ENCODE measurements around the gene MB.

MB gene

GRCh38 chr22:35634015-35634414, 16.9 kb upstream of the MB start:
- no peaks in the 10 kb centered on the region for H3K36me3 Mint-ChIP-seq (ENCODE audit: low read depth)
- DNase-seq: no peak
- H3K27ac Mint-ChIP-seq: no peak overlapping the region
- H3K27me3 Mint-ChIP-seq (ENCODE audit: low read depth, poor library complexity): peaks cover 20% of the 10 kb centered on the region
- TF ChIP-seq, protein P1, sequence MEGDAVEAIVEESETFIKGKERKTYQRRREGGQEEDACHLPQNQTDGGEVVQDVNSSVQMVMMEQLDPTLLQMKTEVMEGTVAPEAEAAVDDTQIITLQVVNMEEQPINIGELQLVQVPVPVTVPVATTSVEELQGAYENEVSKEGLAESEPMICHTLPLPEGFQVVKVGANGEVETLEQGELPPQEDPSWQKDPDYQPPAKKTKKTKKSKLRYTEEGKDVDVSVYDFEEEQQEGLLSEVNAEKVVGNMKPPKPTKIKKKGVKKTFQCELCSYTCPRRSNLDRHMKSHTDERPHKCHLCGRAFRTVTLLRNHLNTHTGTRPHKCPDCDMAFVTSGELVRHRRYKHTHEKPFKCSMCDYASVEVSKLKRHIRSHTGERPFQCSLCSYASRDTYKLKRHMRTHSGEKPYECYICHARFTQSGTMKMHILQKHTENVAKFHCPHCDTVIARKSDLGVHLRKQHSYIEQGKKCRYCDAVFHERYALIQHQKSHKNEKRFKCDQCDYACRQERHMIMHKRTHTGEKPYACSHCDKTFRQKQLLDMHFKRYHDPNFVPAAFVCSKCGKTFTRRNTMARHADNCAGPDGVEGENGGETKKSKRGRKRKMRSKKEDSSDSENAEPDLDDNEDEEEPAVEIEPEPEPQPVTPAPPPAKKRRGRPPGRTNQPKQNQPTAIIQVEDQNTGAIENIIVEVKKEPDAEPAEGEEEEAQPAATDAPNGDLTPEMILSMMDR (IDR thresholded peaks at IDR 0.05): no peak
- no peak overlapping the region for H3K4me3 Mint-ChIP-seq
- peaks cover 39% of the 10 kb centered on the region for H3K4me1 Mint-ChIP-seq
- H3K9me3 Mint-ChIP-seq: peaks cover 4% of the 10 kb centered on the region

DNA sequence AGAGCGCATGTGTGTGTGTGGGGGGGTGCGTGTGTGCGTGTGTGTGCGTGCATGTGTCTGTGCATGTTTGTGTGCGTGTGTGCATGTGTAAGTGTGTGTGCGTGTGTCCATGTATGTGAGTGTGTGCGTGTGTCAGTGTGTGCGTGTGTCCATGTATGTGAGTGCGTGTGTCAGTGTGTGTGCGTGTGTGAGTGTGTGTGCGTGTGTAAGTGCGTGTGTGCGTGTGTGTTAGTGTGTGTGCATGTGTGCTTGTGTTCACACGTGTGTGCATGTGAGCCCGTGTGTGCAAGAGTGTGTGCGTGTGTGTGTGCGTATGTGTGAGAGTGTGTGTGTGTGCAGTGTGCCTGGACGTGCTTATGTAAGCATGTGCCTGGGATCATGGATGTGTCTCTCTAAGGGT, 16.4 kb upstream of the MB start:
- no peaks in the 10 kb centered on the region for H3K36me3 Mint-ChIP-seq (ENCODE audit: low read depth)
- H3K27me3 Mint-ChIP-seq (ENCODE audit: low read depth, poor library complexity): peaks cover 19% of the 10 kb centered on the region
- DNase-seq: no peak
- no peak overlapping the region for H3K4me3 Mint-ChIP-seq
- H3K9me3 Mint-ChIP-seq: peaks cover 5% of the 10 kb centered on the region
- peaks cover 35% of the 10 kb centered on the region for H3K4me1 Mint-ChIP-seq
- TF ChIP-seq, protein P1 (IDR thresholded peaks at IDR 0.05): no peak
- no peak overlapping the region for H3K27ac Mint-ChIP-seq

DNA sequence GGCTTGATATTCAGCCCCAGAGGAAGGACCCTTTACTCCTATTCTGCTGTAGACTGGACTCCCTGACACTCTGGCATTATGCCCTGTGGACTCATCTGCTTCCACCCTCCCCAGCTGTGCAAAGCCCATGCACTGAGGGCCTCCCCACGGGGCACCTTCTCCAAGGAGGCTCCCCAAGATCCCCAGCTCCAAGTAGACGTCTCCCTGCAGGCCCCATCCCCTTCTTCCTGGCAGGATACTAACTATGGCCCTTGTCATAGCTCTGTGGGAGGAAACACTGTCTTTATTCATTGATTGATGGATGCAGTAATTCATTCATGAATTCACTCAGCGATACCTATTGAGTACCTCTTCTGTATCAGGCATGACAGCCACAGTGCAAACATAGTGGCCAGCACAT, 15.8 kb upstream of the MB start:
- TF ChIP-seq, protein P1 (IDR thresholded peaks at IDR 0.05): no peak
- H3K27me3 Mint-ChIP-seq (ENCODE audit: low read depth, poor library complexity): peaks cover 20% of the 10 kb centered on the region
- H3K27ac Mint-ChIP-seq: no peak overlapping the region
- H3K4me1 Mint-ChIP-seq: peaks cover 29% of the 10 kb centered on the region
- peaks cover 7% of the 10 kb centered on the region for H3K9me3 Mint-ChIP-seq
- no peak for DNase-seq
- H3K36me3 Mint-ChIP-seq (ENCODE audit: low read depth): no peaks in the 10 kb centered on the region
- no peak overlapping the region for H3K4me3 Mint-ChIP-seq

DNA sequence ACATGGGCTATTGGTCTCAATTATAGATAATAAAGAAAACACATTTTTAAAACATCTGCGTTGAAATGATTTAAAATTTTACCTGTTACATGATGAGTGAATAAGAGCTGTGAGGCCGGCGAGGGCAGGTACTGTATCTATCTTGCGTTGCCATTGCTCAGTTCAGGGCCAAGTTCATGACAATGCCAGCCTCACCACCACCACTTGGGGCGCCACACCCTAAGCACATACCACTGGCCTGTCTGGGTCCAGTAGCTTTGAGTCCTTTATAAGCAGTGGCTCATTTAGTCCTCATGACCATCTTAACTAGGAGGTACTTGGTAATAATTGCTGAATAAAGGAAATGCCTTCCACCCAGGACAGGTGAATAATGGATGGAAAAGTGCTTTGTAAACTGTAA, 14.5 kb upstream of the MB start:
- TF ChIP-seq, protein P1 (IDR thresholded peaks at IDR 0.05): peak; percentile 50
- Mint-ChIP-seq H3K4me1 (peaks cover 31% of the 10 kb centered on the region), H3K9me3 (peaks cover 7% of the 10 kb centered on the region), H3K4me3 (no peak overlapping the region), H3K36me3 (ENCODE audit: low read depth) (no peaks in the 10 kb centered on the region), H3K27ac (no peak overlapping the region), H3K27me3 (ENCODE audit: low read depth, poor library complexity) (peaks cover 17% of the 10 kb centered on the region)
- peak; percentile 43 for DNase-seq

DNA sequence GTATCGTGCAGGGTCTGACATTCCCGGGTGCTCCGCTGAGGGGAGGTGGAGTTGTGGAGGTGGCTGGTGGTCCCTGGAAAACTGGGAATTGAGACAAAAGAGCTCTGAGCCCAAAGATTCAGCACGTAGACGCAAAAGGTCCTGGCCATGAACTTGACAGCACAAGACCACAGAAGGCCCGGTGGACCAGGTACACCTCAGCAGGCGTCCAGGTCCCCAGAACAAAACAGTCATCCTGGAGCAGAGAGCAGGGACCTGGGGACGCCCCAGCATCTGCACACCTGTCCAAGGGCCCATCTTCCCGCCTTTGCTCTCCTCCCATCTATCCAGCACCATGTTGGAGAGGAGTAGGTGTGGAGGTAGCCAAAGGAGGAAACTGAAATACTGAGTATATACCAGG, 13.8 kb upstream of the MB start:
- no peak for DNase-seq
- Mint-ChIP-seq H3K27me3 (ENCODE audit: low read depth, poor library complexity) (peaks cover 17% of the 10 kb centered on the region), H3K4me3 (no peak overlapping the region), H3K4me1 (peaks cover 31% of the 10 kb centered on the region), H3K27ac (no peak overlapping the region), H3K9me3 (peaks cover 7% of the 10 kb centered on the region), H3K36me3 (ENCODE audit: low read depth) (no peaks in the 10 kb centered on the region)
- TF ChIP-seq, protein P1 (IDR thresholded peaks at IDR 0.05): no peak

GRCh38 chr22:35630387-35630793, 13.3 kb upstream of the MB start:
- H3K27ac Mint-ChIP-seq: no peak overlapping the region
- TF ChIP-seq, protein P1 (IDR thresholded peaks at IDR 0.05): no peak
- DNase-seq: no peak
- H3K36me3 Mint-ChIP-seq (ENCODE audit: low read depth): no peaks in the 10 kb centered on the region
- no peak overlapping the region for H3K4me3 Mint-ChIP-seq
- peaks cover 7% of the 10 kb centered on the region for H3K9me3 Mint-ChIP-seq
- H3K4me1 Mint-ChIP-seq: peaks cover 31% of the 10 kb centered on the region
- H3K27me3 Mint-ChIP-seq (ENCODE audit: low read depth, poor library complexity): peaks cover 20% of the 10 kb centered on the region
